ENCODE results near the gene FOXD4L1.
"Not testable (repeated sequence)": the region's sequence is repeated elsewhere in the genome, so short reads cannot be mapped to it uniquely, and the experiment has no call there.

The FOXD4L1 gene

GRCh38 chr2:113498365-113498764 lies at the start of gene FOXD4L1:
FOXD4L1 (plus strand) TSS chr2:113498665; CDS start chr2:113499257, 592 bp downstream.
- H3K4me1 Mint-ChIP-seq; H3K9me3 Mint-ChIP-seq; H3K36me3 Mint-ChIP-seq (ENCODE audit: low read depth); H3K27ac Mint-ChIP-seq: not testable (repeated sequence)
- H3K27me3 Mint-ChIP-seq (ENCODE audit: low read depth), result peaks cover 50% of the 10 kb centered on the region
- H3K4me3 Mint-ChIP-seq, result peak within 1 kb of the TSS; percentile 23 to 48 (median 26)

GRCh38 chr2:113465770-113466169 lies 32.7 kb upstream of the FOXD4L1 start:
- not testable (repeated sequence) for H3K4me3 Mint-ChIP-seq; H3K9me3 Mint-ChIP-seq; H3K36me3 Mint-ChIP-seq (ENCODE audit: low read depth); H3K27me3 Mint-ChIP-seq (ENCODE audit: low read depth); H3K27ac Mint-ChIP-seq; H3K4me1 Mint-ChIP-seq

GRCh38 chr2:113476688-113477368 lies 21.6 kb upstream of the FOXD4L1 start:
- not testable (repeated sequence) for H3K27me3 Mint-ChIP-seq (ENCODE audit: low read depth); H3K4me3 Mint-ChIP-seq; H3K4me1 Mint-ChIP-seq; H3K27ac Mint-ChIP-seq; H3K9me3 Mint-ChIP-seq
- peaks cover 24% of the 10 kb centered on the region for H3K36me3 Mint-ChIP-seq (ENCODE audit: low read depth)

- not testable (repeated sequence) for H3K36me3 Mint-ChIP-seq (ENCODE audit: low read depth); H3K27ac Mint-ChIP-seq; H3K4me1 Mint-ChIP-seq; H3K4me3 Mint-ChIP-seq; H3K9me3 Mint-ChIP-seq
- peaks cover 31% of the 10 kb centered on the region for H3K27me3 Mint-ChIP-seq (ENCODE audit: low read depth)
These were observed 1.9 kb upstream of the FOXD4L1 start for GRCh38 chr2:113496527-113496926.

GRCh38 chr2:113499019-113499885 lies 787 bp downstream of the FOXD4L1 start:
- peak overlapping the region; percentile 23 to 37 (median 26) for H3K4me3 Mint-ChIP-seq

GRCh38 chr2:113499886-113500722 lies 1.6 kb downstream of the FOXD4L1 start:
- Mint-ChIP-seq H3K4me3 (peak overlapping the region in 2 of 3 experiments; percentile 57 to 76), H3K27me3 (ENCODE audit: low read depth) (peaks cover 59% of the 10 kb centered on the region)
- H3K4me1 Mint-ChIP-seq; H3K36me3 Mint-ChIP-seq (ENCODE audit: low read depth); H3K27ac Mint-ChIP-seq; H3K9me3 Mint-ChIP-seq: not testable (repeated sequence)

More at GRCh38 chr2:113499019-113499885, 787 bp downstream of the FOXD4L1 start:
- H3K4me1 Mint-ChIP-seq; H3K36me3 Mint-ChIP-seq (ENCODE audit: low read depth); H3K27ac Mint-ChIP-seq; H3K9me3 Mint-ChIP-seq: not testable (repeated sequence)
- H3K27me3 Mint-ChIP-seq (ENCODE audit: low read depth), result peaks cover 54% of the 10 kb centered on the region

GRCh38 chr2:113500723-113501038 lies 2.2 kb downstream of the FOXD4L1 start:
- H3K4me3 Mint-ChIP-seq, result peak overlapping the region in 2 of 3 experiments; percentile 57 to 76
- H3K9me3 Mint-ChIP-seq; H3K36me3 Mint-ChIP-seq (ENCODE audit: low read depth); H3K27ac Mint-ChIP-seq; H3K4me1 Mint-ChIP-seq: not testable (repeated sequence)
- H3K27me3 Mint-ChIP-seq (ENCODE audit: low read depth), result peaks cover 61% of the 10 kb centered on the region

- not testable (repeated sequence) for H3K36me3 Mint-ChIP-seq (ENCODE audit: low read depth); H3K9me3 Mint-ChIP-seq; H3K27ac Mint-ChIP-seq; H3K4me1 Mint-ChIP-seq
- H3K4me3 Mint-ChIP-seq, result peak overlapping the region; percentile 65 to 89 (median 79)
- peaks cover 64% of the 10 kb centered on the region for H3K27me3 Mint-ChIP-seq (ENCODE audit: low read depth)
These were observed 4.0 kb downstream of the FOXD4L1 start for GRCh38 chr2:113502216-113503093.

GRCh38 chr2:113503094-113504042 lies 4.9 kb downstream of the FOXD4L1 start:
- Mint-ChIP-seq H3K27me3 (ENCODE audit: low read depth) (peaks cover 67% of the 10 kb centered on the region), H3K4me3 (peak overlapping the region; percentile 65 to 81 (median 79))
- H3K27ac Mint-ChIP-seq; H3K9me3 Mint-ChIP-seq; H3K36me3 Mint-ChIP-seq (ENCODE audit: low read depth); H3K4me1 Mint-ChIP-seq: not testable (repeated sequence)

GRCh38 chr2:113504081-113504480 lies 5.6 kb downstream of the FOXD4L1 start:
- H3K9me3 Mint-ChIP-seq; H3K36me3 Mint-ChIP-seq (ENCODE audit: low read depth); H3K27ac Mint-ChIP-seq; H3K4me1 Mint-ChIP-seq: not testable (repeated sequence)
- Mint-ChIP-seq H3K27me3 (ENCODE audit: low read depth) (peaks cover 67% of the 10 kb centered on the region), H3K4me3 (peak overlapping the region; percentile 34 to 71 (median 59))

- not testable (repeated sequence) for H3K4me3 Mint-ChIP-seq; H3K4me1 Mint-ChIP-seq; H3K9me3 Mint-ChIP-seq; H3K27ac Mint-ChIP-seq; H3K36me3 Mint-ChIP-seq (ENCODE audit: low read depth)
- H3K27me3 Mint-ChIP-seq (ENCODE audit: low read depth), result peaks cover 53% of the 10 kb centered on the region
These were observed 9.1 kb downstream of the FOXD4L1 start for GRCh38 chr2:113507394-113508140.

GRCh38 chr2:113508187-113508586 lies 9.7 kb downstream of the FOXD4L1 start:
- peaks cover 47% of the 10 kb centered on the region for H3K27me3 Mint-ChIP-seq (ENCODE audit: low read depth)
- H3K36me3 Mint-ChIP-seq (ENCODE audit: low read depth); H3K4me1 Mint-ChIP-seq; H3K27ac Mint-ChIP-seq; H3K4me3 Mint-ChIP-seq; H3K9me3 Mint-ChIP-seq: not testable (repeated sequence)

- H3K4me1 Mint-ChIP-seq; H3K9me3 Mint-ChIP-seq; H3K36me3 Mint-ChIP-seq (ENCODE audit: low read depth); H3K27ac Mint-ChIP-seq; H3K4me3 Mint-ChIP-seq: not testable (repeated sequence)
- H3K27me3 Mint-ChIP-seq (ENCODE audit: low read depth), result peaks cover 46% of the 10 kb centered on the region
These were observed 12.4 kb downstream of the FOXD4L1 start for GRCh38 chr2:113510913-113511312.

Measured in nephron (organoid).